HG02571 (cell line): Measurements from ENCODE around the gene ALPL.

Source experiments
- ATAC-seq: cut with Tn5 transposase; IDR thresholded peaks from one replicate; pipeline ENCODE4 v1.9.1; 2021; ENCODE audit warnings: mild to moderate bottlenecking, moderate library complexity; ENCODE audit not compliant: unreplicated experiment

ALPL gene

DNA sequence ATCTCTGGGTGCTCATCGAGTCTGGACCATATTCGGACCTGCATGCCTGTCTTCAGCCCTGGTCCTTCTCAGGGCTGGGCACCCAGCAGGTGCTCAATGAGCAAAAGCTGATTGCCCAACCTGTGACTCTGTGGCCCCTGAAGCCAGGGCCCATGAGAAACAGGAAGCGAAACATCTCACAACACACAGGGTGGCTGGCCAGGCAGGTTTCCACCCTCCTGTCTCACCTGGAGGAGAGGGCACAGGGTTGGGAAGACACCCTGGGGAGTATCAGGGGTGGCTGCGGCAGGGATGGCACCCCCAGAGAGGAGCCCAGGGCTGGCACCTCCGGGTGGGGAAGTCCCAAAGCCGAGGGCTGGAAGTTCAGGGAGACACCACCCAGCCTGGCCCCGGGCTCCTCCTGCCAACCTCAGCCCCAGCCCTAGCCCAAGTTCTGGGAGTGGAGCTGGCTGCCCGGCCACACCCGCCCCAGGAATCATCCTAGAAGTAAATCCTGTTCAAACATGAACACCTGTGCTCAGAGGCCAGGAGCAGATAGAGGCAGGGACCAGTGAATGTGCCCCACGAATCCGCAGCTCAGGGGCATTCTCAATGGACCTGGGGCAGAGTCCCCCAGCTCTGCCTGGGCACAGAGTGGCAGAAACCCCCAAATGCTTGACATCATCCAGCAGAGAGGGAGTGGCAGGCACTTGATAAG lies 105.3 kb downstream of the ALPL start:
- ATAC-seq = no peak

GRCh38 chr1:21616372-21616771 lies 107.1 kb downstream of the ALPL start:
- ATAC-seq = no peak

DNA sequence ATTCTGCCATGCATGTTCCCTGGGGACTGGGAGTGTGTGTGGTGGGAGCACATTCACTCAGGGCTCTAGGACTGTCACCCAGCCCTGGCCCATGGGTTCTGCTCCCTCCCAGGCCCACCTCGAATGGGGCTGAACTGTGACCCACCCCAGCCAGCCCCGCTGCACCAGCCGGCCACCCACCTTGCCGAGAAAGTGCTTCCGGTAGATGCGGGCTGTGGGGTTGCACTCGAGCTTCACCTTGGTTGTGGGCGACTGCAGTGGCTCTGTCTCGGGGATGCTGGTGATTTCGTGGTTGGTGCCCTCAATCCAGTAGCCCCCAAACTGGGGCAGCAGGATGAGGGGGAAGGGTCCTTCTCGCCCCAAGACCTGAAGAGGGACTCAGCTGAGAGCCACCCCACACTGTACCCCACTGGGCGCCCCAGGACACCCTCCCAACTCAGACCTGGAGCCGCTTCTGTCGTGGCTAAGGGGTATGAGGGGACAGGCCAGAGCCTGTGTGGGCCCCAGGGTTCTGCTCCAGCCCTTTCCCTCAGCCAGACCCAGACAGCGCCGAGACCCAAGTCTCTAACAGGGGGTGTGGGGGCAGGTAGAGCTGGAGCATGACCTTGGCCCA lies 108.0 kb downstream of the ALPL start:
- ATAC-seq = no peak

DNA sequence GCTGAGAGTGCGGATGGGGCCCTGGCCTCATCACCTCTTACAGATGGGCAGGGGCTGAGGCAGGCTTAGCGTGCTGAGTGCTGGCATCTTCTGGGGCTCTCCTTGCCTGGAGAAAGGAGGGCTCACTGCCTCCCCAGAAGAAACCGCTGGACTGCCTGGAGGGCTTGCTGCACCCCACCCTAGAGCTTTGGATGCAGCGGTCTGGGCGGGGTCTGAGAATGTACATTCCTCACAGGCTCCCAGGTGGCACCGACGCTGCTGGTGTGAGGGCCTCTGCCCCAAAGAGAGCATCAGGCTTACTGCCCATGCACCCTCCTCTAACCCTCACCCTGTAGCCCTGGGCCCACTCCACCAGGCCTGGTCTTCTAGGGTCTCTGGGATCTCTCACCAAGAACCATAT lies 108.8 kb downstream of the ALPL start:
- no peak for ATAC-seq

DNA sequence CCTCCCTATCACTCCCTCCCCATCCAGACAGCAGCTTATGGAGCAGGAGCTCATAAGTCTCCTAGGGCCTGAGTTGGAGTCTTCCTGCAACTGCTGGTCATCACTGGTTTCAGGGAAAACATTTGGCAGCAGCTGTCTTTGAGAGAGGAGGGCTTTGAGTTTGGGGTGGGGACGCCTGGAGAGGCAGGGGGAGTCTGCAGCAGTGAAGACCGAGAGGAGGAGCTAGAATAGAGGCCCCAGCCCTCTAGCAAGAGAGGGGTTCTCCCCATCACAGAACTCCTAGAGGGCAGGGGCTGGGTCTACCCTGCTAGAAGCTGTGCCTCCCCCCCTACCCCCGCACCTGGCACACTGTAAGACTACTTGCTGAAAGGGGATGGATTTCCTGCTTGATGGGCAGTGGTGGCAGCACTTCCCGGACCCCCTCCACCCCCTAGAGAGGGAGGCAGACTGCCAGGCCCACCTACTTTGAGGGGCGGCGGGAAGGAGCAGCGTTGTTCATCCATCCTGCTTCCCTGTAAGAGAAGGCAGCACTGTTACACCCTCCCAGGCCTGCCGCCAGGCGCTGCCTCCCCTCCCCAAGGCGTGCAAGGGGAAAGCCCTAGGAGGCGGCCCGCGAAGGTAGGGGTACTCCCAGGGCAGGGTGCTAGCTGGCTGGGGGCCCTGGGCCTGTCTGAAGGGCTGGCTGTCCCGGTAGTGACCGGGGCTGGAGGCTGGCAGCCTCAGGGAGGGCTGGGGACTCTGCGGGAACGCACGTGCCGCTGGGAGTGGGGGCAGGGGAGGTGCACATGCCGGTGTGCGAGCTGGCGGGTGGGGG lies 109.5 kb downstream of the ALPL start:
- ATAC-seq = no peak

GRCh38 chr1:21619375-21619947 lies 110.2 kb downstream of the ALPL start:
- ATAC-seq = no peak

DNA sequence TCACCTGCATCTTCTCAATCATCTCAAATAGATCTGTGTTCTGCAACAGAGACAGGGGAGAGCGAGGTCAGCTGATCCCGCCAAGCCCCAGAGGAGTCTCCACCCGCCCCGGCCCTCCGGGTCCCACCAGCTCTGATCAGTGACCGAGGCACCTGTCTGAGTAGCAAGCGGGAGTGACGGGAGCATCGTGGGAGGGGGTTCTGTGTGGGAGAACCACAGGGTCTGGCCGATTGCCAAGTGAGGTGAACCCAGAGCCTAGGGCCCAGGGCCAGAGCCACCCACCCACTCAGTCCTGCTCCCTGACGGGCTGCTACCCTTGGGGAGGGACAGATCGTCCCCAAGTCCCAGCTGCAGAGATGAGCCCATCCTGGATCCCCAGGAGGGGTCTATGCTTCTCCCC lies 110.8 kb downstream of the ALPL start:
- no peak for ATAC-seq

- ATAC-seq = no peak
Measured at GRCh38 chr1:21620496-21620895, 111.3 kb downstream of the ALPL start.

DNA sequence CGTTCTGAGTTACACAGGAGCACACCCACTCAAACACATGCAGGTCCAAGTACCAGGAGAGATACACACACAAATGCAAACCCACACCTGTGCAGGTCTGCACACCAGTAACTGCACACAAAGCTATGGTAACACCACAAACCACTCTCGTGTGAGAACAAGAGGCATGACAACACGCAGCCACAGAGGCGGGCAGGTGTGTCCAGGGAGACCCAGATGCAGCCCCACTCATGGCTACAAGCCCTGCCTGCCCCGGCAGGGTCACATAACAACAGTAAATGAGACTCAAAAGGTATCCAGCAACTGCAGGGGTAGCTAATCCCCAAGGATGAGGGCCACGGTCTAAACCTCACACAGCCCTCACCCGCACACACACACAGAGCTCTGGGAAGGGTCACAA lies 111.8 kb downstream of the ALPL start:
- ATAC-seq = no peak

DNA sequence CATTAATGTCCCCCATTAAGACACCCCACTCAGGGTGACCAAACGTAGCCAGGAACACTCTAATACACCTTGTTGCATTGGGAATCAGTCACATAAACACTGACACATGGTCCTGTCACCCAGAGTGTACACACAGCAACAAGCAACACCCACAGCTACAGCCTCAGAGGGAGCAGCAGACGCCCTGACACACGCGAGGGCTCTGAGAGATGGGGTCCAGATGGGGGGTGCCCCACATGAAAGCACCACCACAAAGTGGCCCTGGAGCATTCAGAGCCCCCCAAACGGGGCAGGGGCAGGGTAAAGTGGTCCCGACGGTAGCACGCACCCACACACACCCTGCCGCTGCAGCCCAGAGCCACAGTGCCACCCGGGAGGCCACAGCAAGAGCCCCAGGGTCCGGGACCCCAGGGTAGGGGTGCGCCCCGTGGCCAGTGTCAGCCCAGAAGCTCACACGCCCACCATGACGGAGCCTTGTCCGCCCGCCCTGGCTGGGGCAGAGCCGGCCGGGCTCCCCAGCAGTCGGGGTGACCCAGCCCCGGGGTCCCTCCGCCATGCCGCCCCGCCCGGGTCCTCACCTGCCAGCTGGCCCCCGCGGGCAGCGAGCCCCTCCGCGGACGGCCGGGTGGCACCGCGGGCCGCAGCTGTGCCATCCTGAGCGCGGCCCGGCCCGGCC lies 112.7 kb downstream of the ALPL start:
- ATAC-seq = no peak

DNA sequence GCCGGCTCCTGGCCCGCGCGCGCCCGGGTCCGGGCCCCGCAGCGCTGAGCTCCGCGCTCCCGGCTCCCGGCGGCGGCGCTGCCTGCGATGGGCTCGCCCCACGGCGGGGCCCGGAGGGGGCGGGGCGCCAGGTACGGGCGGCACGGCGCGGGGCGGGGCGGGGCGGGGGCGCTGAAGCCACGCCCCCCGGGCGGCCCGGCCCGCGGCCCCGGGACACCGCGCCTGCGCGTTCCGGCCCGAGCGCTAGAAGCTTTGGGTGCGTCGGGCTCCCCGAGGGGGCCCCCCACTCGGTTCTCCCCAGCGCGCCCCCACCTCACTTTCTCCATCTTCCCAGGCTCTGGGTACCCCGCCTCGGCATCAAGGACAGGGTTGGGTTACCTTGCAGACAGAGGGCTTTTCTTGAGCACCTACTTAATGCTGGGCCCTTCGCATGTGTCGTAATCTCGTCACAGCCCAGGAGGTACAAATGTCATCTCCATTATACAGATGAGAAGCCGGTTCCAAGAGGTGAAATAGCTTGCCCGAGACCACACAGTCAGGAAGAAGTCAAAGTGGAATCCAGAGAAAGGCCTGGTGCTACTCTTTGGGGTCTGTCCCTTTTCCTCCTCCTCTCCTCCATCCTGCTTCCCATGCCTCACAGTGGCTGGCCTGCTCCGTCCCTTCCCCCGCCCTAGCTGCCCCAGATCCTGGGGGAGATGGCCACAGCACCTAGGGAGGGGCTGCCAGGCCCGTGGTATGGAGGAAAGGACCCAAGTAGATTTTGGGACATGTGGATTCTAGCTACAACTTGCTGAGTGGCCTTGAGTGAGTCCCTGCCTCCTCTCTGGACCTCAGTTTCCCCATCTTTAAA lies 113.5 kb downstream of the ALPL start:
- no peak for ATAC-seq

DNA sequence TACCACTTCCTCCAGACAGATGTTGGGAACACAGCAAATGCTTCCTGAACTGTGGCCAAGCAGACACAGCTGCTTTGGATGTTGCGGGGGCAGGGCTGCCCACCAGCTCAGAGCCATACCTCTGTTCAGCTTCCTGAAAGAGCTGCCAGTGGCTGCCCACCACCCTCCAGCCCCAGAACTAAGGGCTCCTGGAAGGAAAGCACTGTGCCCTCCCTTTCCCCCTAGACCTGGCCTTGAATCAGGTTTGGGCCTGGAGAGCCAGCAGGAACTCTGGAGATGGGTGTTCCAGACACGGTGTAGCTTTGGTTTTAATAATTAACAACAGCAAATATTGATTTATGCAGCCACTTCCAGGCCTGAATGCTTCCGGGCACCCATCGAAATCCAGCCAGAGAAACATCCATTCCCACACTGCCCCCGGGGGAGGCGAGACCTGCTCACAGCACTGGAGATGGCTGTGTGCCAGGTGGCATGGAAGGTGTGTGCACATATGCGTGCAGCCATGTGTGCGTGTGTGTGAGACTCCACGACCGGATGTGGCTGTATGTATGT lies 114.3 kb downstream of the ALPL start:
- no peak for ATAC-seq

DNA sequence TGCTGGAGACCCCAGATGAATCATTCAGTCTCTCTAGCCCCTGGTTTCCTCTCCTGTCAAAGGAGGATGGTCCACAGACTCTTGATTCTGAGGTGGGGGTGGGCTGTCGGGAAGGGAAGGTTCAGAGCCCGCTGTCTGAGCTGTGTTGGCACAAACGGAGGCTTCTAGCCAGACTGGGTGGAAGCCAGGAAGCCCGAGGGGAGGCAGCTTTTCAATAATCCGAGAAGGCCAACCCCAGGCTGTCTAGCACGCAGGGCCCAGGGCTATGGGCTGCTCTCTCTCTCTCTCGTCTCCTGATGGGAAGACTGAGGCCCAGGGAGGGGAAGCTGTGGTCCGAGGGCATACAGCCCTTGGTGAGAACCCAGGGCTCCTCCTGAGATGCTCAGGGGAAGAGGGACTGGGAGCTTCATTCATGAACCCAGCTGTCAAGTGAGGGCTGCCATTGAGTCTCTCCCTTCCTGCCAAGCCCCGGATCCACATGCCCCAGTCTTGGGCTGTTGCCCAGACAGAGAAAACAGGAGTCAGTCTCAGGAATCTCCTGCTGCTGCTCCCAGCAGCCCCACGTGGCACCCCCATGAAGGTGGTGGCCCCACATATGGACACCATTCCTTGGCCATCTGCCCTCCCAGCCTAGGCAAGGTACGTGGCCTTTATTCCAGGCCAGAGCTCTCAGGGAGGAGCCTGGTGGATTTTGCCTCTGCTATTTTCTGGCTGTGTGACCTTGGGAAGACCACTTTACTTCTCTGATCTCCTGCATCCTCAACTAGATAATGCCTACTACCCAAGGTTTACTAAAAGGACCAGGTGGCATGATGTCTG lies 115.6 kb downstream of the ALPL start:
- ATAC-seq = no peak

GRCh38 chr1:21625390-21626190 lies 116.4 kb downstream of the ALPL start:
- ATAC-seq = no peak

DNA sequence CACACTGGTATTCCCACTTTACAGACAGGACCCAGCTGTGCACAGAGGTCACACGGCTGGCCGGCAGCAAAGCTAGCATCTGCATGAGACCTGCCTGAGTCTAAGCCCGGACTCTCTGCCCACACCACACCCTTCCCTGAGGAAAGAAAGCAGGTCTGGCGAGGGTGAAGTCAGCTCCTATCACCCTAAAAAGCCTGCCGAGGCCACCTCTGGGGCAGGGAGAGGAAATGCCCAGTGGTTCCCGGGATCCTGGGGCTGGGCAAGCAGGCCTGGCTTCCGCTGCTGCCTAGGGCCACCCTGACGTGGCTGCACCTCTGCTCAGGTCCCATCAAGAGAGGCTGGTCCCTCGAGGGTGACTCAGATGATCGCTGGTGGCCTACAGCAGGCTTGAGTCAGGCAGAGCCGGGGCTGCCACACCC lies 117.7 kb downstream of the ALPL start:
- ATAC-seq = no peak
